Femur (tissue), 1 donor: ENCODE results near the gene MUC5AC.
"Not testable (repeated sequence)": the region's sequence is repeated elsewhere in the genome, so short reads cannot be mapped to it uniquely, and the experiment has no call there.

Experiments used
- DNase-seq: peaks from one replicate; pipeline ENCODE4 v3.0.0-alpha.2; 2017

The MUC5AC gene

GRCh38 chr11:1238767-1239595 is 81.2 kb downstream of the MUC5AC start:
- no peak for DNase-seq

DNA sequence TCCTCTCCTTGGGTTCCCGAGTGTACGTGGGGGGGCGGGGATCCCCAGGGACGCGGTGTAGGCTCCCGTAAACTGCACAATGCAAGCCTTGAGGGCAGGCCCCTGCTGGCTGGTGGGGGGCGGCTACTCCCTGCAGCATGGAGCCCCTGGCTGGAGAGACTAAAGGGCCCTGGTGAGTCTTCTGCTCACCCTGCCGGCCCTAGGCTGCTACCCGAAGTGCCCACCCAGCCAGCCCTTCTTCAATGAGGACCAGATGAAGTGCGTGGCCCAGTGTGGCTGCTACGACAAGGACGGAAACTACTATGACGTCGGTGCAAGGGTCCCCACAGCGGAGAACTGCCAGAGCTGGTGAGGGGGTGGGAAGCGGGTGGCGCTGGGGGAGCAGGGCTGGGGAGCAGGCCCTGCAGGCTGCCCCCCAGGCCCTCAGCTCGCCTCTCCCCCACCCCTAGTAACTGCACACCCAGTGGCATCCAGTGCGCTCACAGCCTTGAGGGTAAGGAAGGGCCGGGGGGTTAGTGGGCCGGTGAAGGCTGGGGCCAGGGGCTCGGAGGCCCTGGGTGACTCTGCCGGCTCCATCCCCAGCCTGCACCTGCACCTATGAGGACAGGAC is 81.9 kb downstream of the MUC5AC start:
- no peak for DNase-seq

GRCh38 chr11:1240771-1241170 is 83.0 kb downstream of the MUC5AC start:
- DNase-seq: no peak

GRCh38 chr11:1241706-1242105 is 84.0 kb downstream of the MUC5AC start:
- no peak for DNase-seq

DNA sequence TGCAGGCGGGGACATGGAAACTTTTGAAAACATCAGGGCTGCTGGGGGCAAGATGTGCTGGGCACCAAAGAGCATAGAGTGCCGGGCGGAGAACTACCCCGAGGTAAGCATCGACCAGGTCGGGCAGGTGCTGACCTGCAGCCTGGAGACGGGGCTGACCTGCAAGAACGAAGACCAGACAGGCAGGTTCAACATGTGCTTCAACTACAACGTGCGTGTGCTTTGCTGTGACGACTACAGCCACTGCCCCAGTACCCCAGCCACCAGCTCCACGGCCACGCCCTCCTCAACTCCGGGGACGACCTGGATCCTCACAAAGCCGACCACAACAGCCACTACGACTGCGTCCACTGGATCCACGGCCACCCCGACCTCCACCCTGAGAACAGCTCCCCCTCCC is 84.5 kb downstream of the MUC5AC start:
- no peak for DNase-seq

DNA sequence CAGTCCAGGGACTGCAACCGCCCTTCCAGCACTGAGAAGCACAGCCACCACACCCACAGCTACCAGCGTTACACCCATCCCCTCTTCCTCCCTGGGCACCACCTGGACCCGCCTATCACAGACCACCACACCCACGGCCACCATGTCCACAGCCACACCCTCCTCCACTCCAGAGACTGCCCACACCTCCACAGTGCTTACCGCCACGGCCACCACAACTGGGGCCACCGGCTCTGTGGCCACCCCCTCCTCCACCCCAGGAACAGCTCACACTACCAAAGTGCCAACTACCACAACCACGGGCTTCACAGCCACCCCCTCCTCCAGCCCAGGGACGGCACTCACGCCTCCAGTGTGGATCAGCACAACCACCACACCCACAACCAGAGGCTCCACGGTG is 85.0 kb downstream of the MUC5AC start:
- DNase-seq: not testable (repeated sequence)

- not testable (repeated sequence) for DNase-seq
These were observed 85.8 kb downstream of the MUC5AC start for GRCh38 chr11:1243521-1243920.

GRCh38 chr11:1244557-1244956 is 86.8 kb downstream of the MUC5AC start:
- DNase-seq: not testable (repeated sequence)

DNA sequence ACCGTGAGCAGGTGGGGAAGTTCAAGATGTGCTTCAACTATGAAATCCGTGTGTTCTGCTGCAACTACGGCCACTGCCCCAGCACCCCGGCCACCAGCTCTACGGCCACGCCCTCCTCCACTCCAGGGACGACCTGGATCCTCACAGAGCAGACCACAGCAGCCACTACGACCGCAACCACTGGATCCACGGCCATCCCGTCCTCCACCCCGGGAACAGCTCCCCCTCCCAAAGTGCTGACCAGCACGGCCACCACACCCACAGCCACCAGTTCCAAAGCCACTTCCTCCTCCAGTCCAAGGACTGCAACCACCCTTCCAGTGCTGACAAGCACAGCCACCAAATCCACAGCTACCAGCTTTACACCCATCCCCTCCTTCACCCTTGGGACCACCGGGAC is 88.0 kb downstream of the MUC5AC start:
- not testable (repeated sequence) for DNase-seq

DNA sequence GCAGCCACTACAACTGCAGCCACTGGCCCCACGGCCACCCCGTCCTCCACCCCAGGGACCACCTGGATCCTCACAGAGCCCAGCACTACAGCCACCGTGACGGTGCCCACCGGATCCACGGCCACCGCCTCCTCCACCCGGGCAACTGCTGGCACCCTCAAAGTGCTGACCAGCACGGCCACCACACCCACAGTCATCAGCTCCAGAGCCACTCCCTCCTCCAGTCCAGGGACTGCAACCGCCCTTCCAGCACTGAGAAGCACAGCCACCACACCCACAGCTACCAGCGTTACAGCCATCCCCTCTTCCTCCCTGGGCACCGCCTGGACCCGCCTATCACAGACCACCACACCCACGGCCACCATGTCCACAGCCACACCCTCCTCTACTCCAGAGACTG is 88.5 kb downstream of the MUC5AC start:
- not testable (repeated sequence) for DNase-seq

DNA sequence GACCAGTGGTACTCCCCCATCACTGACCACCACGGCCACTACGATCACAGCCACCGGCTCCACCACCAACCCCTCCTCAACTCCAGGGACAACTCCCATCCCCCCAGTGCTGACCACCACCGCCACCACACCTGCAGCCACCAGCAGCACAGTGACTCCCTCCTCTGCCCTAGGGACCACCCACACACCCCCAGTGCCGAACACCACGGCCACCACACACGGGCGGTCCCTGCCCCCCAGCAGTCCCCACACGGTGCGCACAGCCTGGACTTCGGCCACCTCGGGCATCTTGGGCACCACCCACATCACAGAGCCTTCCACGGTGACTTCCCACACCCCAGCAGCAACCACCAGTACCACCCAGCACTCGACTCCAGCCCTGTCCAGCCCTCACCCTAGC is 89.3 kb downstream of the MUC5AC start:
- DNase-seq: not testable (repeated sequence)

GRCh38 chr11:1248951-1249350 is 91.2 kb downstream of the MUC5AC start:
- not testable (repeated sequence) for DNase-seq

GRCh38 chr11:1250411-1250810 is 92.7 kb downstream of the MUC5AC start:
- not testable (repeated sequence) for DNase-seq
